Breast epithelium (tissue), 4 donors: Measurements from ENCODE around the gene NIPAL1. TPM values are rescaled to one million over a fixed set of nuclear protein-coding genes. Genes with fewer than 3 reads are reported as not detected.

Experiments used
- DNase-seq, 2 donors: peaks; one replicate each; pipeline ENCODE4 v3.0.0-alpha.2; 2019; ENCODE audit warnings: low spot score in 2 of 2
- H3K27ac ChIP-seq, 2 donors: fragments of 200-600 bp; sonication (generic) in 1 of 2; one replicate each; pipeline ENCODE4 v1.5.1; 2016 to 2019; ENCODE audit warnings: mild to moderate bottlenecking in 1 of 2
- H3K27me3 ChIP-seq, 2 donors: fragments of 200-600 bp; sonication (generic) in 1 of 2; one replicate each; pipeline versions ENCODE4 v1.5.1 to v1.6.0; 2017 to 2019; ENCODE audit warnings: control low read depth in 1 of 2, mild to moderate bottlenecking in 1 of 2
- H3K36me3 ChIP-seq: fragments of 200-600 bp; one replicate; pipeline ENCODE4 v1.5.1; 2019
- H3K4me1 ChIP-seq, 2 donors: fragments of 200-600 bp; sonication (generic); one replicate each; pipeline ENCODE4 v1.5.1; 2016 to 2019; ENCODE audit warnings: control low read depth in 1 of 2
- H3K4me3 ChIP-seq, 3 donors: fragments of 200-600 bp; sonication (generic); 1 replicate in 2 of 3; 2 replicates in 1 of 3; pipeline ENCODE4 v1.5.1; 2016 to 2019; ENCODE audit warnings: mild to moderate bottlenecking in 3 of 3, moderate library complexity in 2 of 3
- H3K9me3 ChIP-seq, 2 donors: fragments of 200-600 bp; sonication (generic) in 1 of 2; one replicate each; pipeline ENCODE4 v1.5.1; 2016 to 2019; ENCODE audit warnings: control low read depth in 1 of 2
- CTCF ChIP-seq, 3 donors: fragments of 450-650 bp; IDR thresholded peaks; one replicate each; pipeline ENCODE4 v1.5.1; 2016 to 2017; ENCODE audit warnings: antibody characterized with exemption in 3 of 3, mild to moderate bottlenecking in 3 of 3, moderate library complexity in 3 of 3
- POLR2A ChIP-seq: fragments of 450-650 bp; IDR thresholded peaks from one replicate; pipeline ENCODE4 v1.6.1; 2016; ENCODE audit warnings: antibody characterized with exemption, mild to moderate bottlenecking, moderate library complexity
- POLR2AphosphoS5 ChIP-seq, 3 donors: sonication (generic); formaldehyde crosslinking; IDR thresholded peaks; one replicate each; pipeline ENCODE4 v1.6.1; 2017; ENCODE audit warnings: antibody characterized with exemption in 3 of 3
- intact Hi-C: fragments of 100-400 bp; cut with DNase I; formaldehyde crosslinking; loops from one replicate; pipeline ENCODE4 v1.15.1; 2023; ENCODE audit warnings: low total_unique reads
- total RNA-seq, 3 donors: library from RNA; depleted of rRNA; stranded (reverse); fragments of >200 nt; gene quantifications; one replicate each; pipeline ENCODE4 v1.1.0, GENCODE V29; 2016

NIPAL1 gene
- total RNA-seq, 3 donors from 2014 or later = under 0.01 to 9.4 (median 2.0) TPM

DNA sequence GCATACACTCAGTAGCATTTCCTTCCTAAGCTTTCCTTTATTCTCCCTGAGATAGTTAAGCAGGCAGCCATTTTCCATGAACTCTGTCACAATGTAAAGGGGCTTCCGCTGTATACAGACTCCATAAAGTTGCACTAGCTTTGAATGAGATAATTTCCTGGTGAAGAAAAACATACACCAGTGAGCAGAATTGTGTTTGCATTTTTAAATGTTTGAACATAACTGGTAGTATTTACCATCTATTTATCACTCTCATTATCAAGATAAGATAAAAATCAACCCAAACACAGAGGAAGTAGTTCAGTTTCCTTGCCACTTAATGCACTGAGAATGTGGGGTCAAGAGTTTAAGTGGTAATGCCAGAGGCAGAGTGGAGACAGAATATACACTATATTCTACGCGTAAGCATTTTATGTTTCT is 63.4 kb downstream of the NIPAL1 start:
- Histone ChIP-seq H3K4me1 (no peaks in the 10 kb centered on the region), H3K4me3 (no peak overlapping the region), H3K36me3 (no peaks in the 10 kb centered on the region), H3K27me3 (no peaks in the 10 kb centered on the region), H3K9me3 (no peaks in the 10 kb centered on the region), H3K27ac (no peak overlapping the region)
- TF ChIP-seq POLR2A = no peak
- TF ChIP-seq POLR2AphosphoS5 (IDR thresholded peaks at IDR 0.05) = no peak
- TF ChIP-seq CTCF (IDR thresholded peaks at IDR 0.05) = no peak
- intact Hi-C loops = no loop called here
- DNase-seq = no peak

- Histone ChIP-seq H3K4me3 (no peak overlapping the region), H3K4me1 (no peaks in the 10 kb centered on the region), H3K9me3 (no peaks in the 10 kb centered on the region), H3K27me3 (no peaks in the 10 kb centered on the region), H3K36me3 (no peaks in the 10 kb centered on the region), H3K27ac (no peak overlapping the region)
- TF ChIP-seq POLR2AphosphoS5 (IDR thresholded peaks at IDR 0.05) = no peak
- TF ChIP-seq POLR2A = no peak
- no peak for TF ChIP-seq CTCF (IDR thresholded peaks at IDR 0.05)
- DNase-seq = no peak
- intact Hi-C loops = no loop called here
Measured at GRCh38 chr4:48081196-48081595, 64.6 kb downstream of the NIPAL1 start.

GRCh38 chr4:48082956-48083355 is 66.4 kb downstream of the NIPAL1 start:
- intact Hi-C loops = no loop called here
- no peak overlapping the region for H3K4me3 ChIP-seq
- no peak for TF ChIP-seq POLR2AphosphoS5 (IDR thresholded peaks at IDR 0.05)
- H3K27me3 ChIP-seq = no peaks in the 10 kb centered on the region
- no peak for DNase-seq
- no peak overlapping the region for H3K27ac ChIP-seq
- no peaks in the 10 kb centered on the region for H3K9me3 ChIP-seq
- H3K4me1 ChIP-seq = no peaks in the 10 kb centered on the region
- H3K36me3 ChIP-seq = no peaks in the 10 kb centered on the region

DNA sequence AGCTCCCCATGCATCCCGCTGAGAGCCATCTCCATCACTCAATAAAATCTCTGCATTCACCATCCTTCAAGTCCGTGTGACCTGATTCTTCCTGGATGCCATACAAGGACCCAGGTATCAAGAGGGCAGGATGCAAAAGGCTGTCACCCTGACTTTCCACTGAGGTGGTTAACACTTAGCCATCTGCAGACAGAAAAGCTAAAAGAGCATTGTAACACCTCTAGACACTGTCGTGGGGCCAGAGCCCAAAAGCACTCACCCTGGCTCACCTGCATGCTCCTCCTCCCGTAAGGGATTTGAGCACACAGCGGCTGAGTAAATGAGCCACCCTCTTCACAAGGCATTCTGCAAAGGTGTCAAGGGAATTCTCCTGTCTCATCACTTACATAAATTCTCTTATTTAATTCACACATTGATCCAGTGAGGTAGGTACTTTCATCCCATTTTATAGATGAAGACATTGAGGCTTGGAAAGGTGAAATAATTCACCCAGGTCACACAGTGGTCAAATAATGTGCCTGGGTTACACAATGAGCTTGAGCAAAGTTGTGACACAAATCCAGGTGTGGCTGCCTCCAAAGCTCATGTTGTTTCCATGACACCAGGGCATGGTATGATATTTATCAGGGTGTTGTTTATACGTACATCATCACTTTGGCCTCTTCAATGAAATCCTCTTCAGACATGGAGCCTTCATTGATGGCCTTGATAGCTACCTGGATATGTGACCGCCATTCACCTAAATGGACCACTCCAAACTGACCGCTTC is 69.4 kb downstream of the NIPAL1 start:
- Histone ChIP-seq H3K9me3 (no peaks in the 10 kb centered on the region), H3K27ac (no peak overlapping the region)

More for the DNA sequence above, 69.4 kb downstream of the NIPAL1 start:
- Histone ChIP-seq H3K4me3 (no peak overlapping the region), H3K4me1 (no peaks in the 10 kb centered on the region), H3K36me3 (no peaks in the 10 kb centered on the region), H3K27me3 (no peaks in the 10 kb centered on the region)
- no peak for DNase-seq
- TF ChIP-seq CTCF (IDR thresholded peaks at IDR 0.05) (no peak), POLR2A (no peak), POLR2AphosphoS5 (IDR thresholded peaks at IDR 0.05) (no peak)
- intact Hi-C loops = no loop called here

Other genes with a start within 250 kb of the NIPAL1 start
- gene CORIN, start 178.7 kb upstream of the NIPAL1 start, total RNA-seq = 1 to 10 TPM; 1.6 to 6.4 (median 1.6) TPM
- 10 to 100 TPM; 12.5 to 22.7 (median 20.0) TPM for gene NFXL1, start 102.2 kb upstream of the NIPAL1 start, total RNA-seq
- gene CNGA1, start 91 bp upstream of the NIPAL1 start, total RNA-seq = 1 to 10 TPM; 1.9 to 5.1 (median 2.3) TPM
- gene TXK, start 117.5 kb downstream of the NIPAL1 start, total RNA-seq = 1 to 10 TPM; 1.6 to 3.4 (median 3.2) TPM